ENCODE results near the gene UQCC2. TPM values are rescaled to one million over a fixed set of nuclear protein-coding genes. Genes with fewer than 3 reads are reported as not detected.

UQCC2 gene
- total and polyA plus RNA-seq, 4 donors, result 6.8 to 75.9 (median 22.4) TPM

- Histone ChIP-seq H3K9ac (ENCODE audit: low read depth in 1 of 2, low read length in 2 of 2) (no peak overlapping the region), H3K9me3 (ENCODE audit: control insufficient read depth in 4 of 4, low read length in 3 of 4) (no peaks in the 10 kb centered on the region), H3K4me3 (ENCODE audit: low read depth in 1 of 3, low read length in 3 of 3) (no peak overlapping the region), H3K27me3 (ENCODE audit: control insufficient read depth in 4 of 4, insufficient read depth in 4 of 4, low read length in 3 of 4) (no peaks in the 10 kb centered on the region), H3K36me3 (ENCODE audit: control insufficient read depth in 4 of 4, insufficient read depth in 3 of 4, low read depth in 1 of 4, low read length in 3 of 4) (peaks cover 0 to 5% (median 0%) of the 10 kb centered on the region in 4 donors), H3K4me1 (ENCODE audit: control insufficient read depth in 4 of 4, insufficient read depth in 4 of 4, low read length in 3 of 4) (peaks cover 0 to 4% (median 0%) of the 10 kb centered on the region in 4 donors), H3K27ac (ENCODE audit: low read depth in 1 of 2, low read length in 2 of 2) (peak overlapping the region in 1 of 2 donors; percentile 47)
- 89% methylated on average over 12 of the region's 12 CpGs for WGBS
- no peak for DNase-seq (ENCODE audit: low spot score)
- TF ChIP-seq RAD21 (IDR thresholded peaks at IDR 0.05), result no peak
- TF ChIP-seq REST (IDR thresholded peaks at IDR 0.05), result no peak
- no peak for TF ChIP-seq ZBTB33 (IDR thresholded peaks at IDR 0.05)
- TF ChIP-seq GABPA (IDR thresholded peaks at IDR 0.05 in 1 of 2, conservative IDR thresholded peaks at IDR 0.05 in 1 of 2), result no peak
- no peak for TF ChIP-seq YY1 (IDR thresholded peaks at IDR 0.05)
- TF ChIP-seq JUND (IDR thresholded peaks at IDR 0.05), result no peak
- TF ChIP-seq ATF3 (IDR thresholded peaks at IDR 0.05), result no peak
- TF ChIP-seq NR2F2 (IDR thresholded peaks at IDR 0.05), result no peak
- no peak for TF ChIP-seq EGR1 (IDR thresholded peaks at IDR 0.05; ENCODE audit: low read depth in 2 of 2)
- no peak for TF ChIP-seq MAX (IDR thresholded peaks at IDR 0.05)
- TF ChIP-seq SP1 (IDR thresholded peaks at IDR 0.05), result no peak
- no peak for TF ChIP-seq FOXA1 (IDR thresholded peaks at IDR 0.05)
- no peak for TF ChIP-seq HNF4A (conservative IDR thresholded peaks at IDR 0.05)
- TF ChIP-seq RXRA (IDR thresholded peaks at IDR 0.05), result no peak
- no peak for TF ChIP-seq HNF4G (IDR thresholded peaks at IDR 0.05)
- TF ChIP-seq FOXA2 (IDR thresholded peaks at IDR 0.05), result no peak
Observed at GRCh38 chr6:33692078-33692759, 19.3 kb downstream of the UQCC2 start.

- no peak overlapping the region for H3K27ac ChIP-seq (ENCODE audit: low read depth in 1 of 2, low read length in 2 of 2)
- H3K9ac ChIP-seq (ENCODE audit: low read depth in 1 of 2, low read length in 2 of 2), result no peak overlapping the region
- no peak for DNase-seq (ENCODE audit: low spot score)
- WGBS, result 90% methylated on average over 15 of the region's 15 CpGs
- no peaks in the 10 kb centered on the region for H3K27me3 ChIP-seq (ENCODE audit: control insufficient read depth in 4 of 4, insufficient read depth in 4 of 4, low read length in 3 of 4)
- peaks cover 0 to 3% (median 0%) of the 10 kb centered on the region in 4 donors for H3K36me3 ChIP-seq (ENCODE audit: control insufficient read depth in 4 of 4, insufficient read depth in 3 of 4, low read depth in 1 of 4, low read length in 3 of 4)
- no peak overlapping the region for H3K4me3 ChIP-seq (ENCODE audit: low read depth in 1 of 3, low read length in 3 of 3)
- TF ChIP-seq HNF4G (IDR thresholded peaks at IDR 0.05) (no peak), REST (IDR thresholded peaks at IDR 0.05) (no peak), YY1 (IDR thresholded peaks at IDR 0.05) (no peak), FOXA2 (IDR thresholded peaks at IDR 0.05) (no peak), ZBTB33 (IDR thresholded peaks at IDR 0.05) (no peak)
- H3K4me1 ChIP-seq (ENCODE audit: control insufficient read depth in 4 of 4, insufficient read depth in 4 of 4, low read length in 3 of 4), result no peaks in the 10 kb centered on the region
- no peaks in the 10 kb centered on the region for H3K9me3 ChIP-seq (ENCODE audit: control insufficient read depth in 4 of 4, low read length in 3 of 4)
Observed at GRCh38 chr6:33691456-33692077, 19.9 kb downstream of the UQCC2 start.

All from liver (tissue), 9 donors.